NK-92 (cell line): ENCODE data around the gene KMT2E.

ENCODE experiments used
- DNase-seq: peaks from one replicate; lab custom pipeline; 2025; ENCODE audit not compliant: unreplicated experiment; lab: John Stamatoyannopoulos, UW

Gene KMT2E

GRCh38 chr7:105126436-105126975, 112.5 kb downstream of the KMT2E start:
- DNase-seq: no peak

DNA sequence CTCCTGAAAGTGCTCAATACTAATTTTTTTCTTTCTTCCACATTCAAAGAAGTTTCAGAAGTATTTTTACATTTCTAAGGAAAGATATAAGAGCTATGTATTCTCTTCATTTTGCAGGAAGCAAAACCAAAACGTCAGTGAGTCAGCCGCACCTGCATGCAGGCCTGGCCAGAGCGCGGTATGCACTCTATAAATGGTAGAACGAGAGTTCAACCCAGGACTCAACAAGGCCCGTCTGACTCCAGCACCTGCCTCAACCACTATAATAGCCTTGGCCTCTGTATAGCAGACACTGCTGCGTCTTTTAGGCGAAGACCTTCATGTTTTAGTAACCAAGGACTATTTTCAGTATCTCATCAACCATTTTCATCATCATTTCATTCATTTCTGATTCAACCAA, 113.2 kb downstream of the KMT2E start:
- DNase-seq: no peak

DNA sequence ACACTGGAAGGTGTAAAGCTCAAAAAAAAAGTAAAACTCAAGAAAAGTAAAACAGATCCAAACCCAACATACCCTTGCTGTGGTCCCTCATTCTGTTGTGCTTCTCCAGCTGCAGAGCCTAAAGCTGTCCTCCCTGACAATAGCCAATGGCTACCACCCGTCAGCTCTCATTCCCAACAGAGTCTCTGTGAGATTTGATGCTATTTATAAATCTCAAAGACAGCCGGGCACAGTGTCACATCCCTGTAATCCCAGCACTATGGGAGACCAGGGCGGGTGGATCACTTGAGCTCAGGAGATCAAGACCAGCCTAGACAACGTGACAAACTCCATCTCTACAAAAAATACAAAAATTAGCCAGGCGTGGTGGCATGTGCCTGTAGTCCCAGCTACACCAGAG, 116.0 kb downstream of the KMT2E start:
- DNase-seq: no peak

DNA sequence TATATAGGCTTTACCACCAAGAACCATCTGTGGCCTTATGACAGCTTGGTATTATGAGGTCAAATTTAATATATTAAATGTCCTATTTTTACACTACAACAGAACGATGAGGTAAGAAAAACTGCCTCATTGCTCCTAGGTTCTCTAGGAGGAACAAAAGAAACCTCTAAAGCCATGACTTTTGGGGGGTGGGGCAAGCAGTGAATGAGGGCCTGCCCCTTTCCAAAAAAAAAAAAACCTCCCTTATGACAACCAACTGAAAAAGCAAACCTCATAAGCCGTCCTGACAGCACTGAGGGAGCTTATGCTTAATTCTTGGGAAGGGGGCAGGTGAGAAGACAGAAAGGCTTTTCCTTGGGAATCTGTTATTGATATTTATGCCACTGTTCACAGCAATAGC, 116.6 kb downstream of the KMT2E start:
- no peak for DNase-seq

DNA sequence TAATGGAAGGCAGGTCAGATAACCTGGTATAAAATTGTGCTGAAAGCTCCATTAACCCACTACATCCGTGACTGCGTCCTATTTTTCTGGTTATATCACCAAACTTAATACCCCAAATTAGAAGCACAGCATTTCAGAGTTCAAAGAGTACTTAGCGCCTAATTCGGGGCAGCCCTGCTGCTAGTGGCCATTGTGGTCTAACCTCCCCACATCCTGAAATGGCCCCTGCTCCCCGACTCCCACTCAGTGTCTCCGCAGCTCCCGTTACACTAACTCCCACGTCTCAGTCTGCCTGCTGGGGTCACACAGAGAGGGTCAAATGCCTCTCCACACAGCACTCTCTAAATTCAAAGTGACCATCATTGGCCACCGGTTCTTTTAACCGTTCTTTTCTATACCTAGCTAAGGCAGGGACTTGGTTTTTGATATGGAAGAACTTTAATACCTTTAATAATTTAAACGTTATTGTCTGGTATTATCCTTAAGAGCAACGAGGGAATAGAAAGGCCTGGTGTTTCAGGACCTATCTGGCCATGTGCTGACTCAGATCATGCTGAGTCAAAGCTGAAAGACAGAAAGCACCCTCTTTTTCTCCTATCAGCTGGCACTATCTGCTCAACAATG, 117.1 kb downstream of the KMT2E start:
- DNase-seq: no peak

- DNase-seq: no peak
These were observed 117.9 kb downstream of the KMT2E start for GRCh38 chr7:105131890-105132289.

DNA sequence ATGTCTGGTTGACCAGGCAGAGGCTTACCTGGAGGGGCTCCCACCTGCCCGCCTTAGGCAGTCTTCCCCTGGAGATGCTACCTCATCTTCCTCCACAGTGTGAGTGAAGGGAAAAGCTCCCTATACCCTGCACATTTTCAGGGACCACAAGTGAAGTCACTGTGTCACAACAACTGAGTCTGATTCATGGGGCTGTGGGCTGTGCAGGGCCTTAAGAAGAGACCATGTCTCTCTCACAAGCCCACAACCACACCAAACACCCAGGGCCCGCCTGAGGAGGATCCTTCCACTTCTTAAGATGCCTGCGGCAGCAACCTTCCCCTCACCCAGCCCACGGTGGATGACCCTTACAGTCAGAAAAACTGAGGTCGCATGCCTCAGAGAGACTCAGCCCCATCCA, 118.3 kb downstream of the KMT2E start:
- no peak for DNase-seq

GRCh38 chr7:105132835-105133234, 118.8 kb downstream of the KMT2E start:
- no peak for DNase-seq

DNA sequence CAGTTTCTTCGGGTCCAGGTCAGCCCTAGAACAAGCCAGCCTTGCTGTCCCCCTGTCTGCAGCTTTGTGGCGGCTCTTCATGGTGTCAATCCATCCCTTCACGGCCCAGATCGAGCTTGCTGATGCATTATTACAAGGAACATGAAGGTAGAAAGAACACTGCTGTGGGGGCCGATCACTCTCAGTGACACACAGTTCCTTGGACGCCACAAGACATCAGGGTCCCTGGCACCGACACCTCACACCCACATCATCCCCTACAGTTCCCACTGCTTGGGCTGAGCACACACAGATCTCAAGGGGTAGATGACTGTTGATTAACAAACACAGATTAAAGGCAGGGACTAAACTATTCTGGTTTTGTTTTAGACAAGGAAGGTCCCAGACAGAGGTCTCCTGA, 119.4 kb downstream of the KMT2E start:
- no peak for DNase-seq

DNA sequence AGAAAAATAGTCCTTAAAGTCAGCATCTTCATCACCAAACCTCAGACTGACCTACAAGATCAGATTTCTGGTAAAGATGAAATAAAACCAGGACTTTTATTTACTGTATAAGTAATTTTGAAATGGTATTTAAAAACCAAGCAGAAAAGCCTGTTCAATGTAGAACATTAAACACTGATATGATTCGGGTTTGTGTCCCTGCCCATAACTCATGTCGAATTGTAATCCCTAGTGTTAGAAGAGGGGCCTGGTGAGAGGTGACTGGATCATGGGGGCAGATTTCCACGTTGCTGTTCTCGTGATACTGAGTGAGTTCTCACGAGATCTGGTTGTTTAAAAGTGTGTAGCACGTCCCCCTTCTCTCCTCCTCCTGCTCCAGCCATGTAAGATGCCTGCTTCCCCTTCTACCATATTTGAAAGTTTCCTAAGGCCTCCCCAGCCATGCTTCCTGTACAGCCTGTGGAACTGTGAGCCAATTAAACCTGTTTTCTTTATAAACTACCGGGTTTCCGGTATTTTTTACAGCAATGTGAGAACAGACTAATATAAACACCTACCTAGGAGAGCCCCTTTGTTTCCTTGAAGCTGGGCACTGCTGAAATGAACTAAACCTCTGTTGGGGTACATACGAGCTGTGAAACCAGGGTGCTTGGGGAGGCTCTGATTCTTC, 120.1 kb downstream of the KMT2E start:
- DNase-seq: no peak

DNA sequence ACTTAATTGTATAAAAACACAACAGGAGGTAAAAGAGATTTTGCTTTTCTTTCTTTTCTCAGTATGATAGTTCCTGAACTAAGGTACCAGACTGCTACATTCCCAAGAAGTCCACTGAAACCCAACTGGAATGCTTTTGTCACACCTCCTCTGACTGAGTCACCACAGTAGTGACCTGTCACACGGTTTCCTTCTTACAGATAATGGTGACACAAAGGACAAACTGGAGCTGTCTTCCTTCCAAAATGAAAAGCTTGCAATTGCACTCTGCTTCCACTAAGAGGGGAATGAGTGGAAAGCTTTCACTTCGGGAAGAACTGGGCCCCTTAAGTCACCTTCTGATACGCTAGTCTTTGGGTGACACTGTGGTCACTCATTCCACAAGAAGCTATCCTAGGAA, 122.2 kb downstream of the KMT2E start:
- DNase-seq: no peak

DNA sequence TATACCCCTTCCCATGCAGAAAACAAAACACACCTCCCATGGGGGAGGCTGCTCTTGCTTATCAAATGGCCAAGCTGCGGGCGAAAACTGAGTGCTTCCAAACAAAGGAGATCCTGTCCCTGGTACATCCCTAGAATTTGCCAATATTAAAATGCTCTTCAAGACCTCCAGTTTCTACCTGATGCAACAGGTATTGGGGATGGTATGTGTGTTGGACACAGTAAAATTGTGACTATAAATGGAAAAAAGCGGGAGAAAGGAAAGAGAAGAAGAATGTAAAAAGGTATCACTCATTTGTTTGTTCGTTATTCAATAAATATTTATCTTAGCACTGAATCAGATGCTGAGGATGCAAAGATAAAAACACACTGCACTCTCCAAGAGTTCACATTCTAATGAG, 123.9 kb downstream of the KMT2E start:
- DNase-seq: no peak

DNA sequence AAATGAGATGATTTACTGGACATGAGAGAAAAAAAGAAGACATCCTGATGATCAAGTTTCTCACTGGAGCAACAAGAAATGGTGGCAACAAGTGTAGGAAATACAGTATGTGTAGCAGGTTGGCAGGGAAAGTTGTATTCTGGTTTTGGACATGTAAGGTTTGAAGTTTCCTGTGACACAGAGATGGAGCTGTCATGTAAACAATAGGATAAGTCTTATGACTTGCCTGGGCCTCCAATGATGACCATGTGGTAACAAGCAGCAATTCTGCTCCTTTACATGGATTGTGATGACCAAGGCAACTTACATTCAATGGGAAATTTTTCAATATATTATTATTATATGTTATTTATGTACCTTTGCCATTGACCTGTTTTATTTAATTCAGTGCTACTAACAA, 125.4 kb downstream of the KMT2E start:
- no peak for DNase-seq

GRCh38 chr7:105141068-105141467, 127.1 kb downstream of the KMT2E start:
- no peak for DNase-seq

DNA sequence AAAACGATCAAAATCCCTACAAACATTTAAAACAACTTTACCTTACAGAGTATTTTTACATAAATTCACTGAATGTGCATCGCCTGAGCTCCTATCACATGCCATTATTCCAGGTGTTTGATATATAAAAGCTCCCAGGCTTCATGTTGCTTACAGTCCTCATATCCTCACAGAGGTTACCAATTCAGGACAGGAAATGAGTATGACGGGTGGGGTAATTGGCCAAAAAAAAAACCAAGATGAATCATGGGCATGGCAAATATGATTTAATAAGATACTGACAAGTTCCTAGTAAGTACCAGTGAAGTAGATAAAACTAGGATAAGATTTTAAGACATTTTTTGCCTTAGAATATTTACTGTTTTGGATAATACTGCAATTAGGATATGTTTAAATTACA, 135.8 kb downstream of the KMT2E start:
- DNase-seq: no peak

- DNase-seq: no peak
These were observed 137.1 kb downstream of the KMT2E start for GRCh38 chr7:105151152-105151551.

- no peak for DNase-seq
These were observed 139.5 kb downstream of the KMT2E start for GRCh38 chr7:105153531-105153930.

DNA sequence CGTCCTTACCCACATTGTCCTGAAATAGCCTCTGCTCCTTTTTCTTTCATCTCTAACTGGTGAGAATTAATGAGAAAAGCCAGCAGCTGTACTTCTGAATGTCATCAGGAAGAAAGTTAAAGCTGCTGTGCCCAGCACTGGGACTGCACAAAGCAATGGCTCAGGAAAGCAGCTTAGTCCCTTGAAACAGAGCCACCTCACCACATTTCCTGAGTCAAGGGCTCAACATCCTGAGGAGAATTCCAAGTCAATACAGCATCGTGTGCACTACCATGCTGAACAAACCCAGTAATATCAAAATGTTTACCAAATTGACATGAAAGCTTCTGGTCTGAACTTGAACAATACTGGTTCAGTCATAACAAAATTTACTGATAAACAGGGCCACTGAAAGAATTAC, 140.1 kb downstream of the KMT2E start:
- no peak for DNase-seq

- no peak for DNase-seq
These were observed 142.7 kb downstream of the KMT2E start for GRCh38 chr7:105156731-105157130.

DNA sequence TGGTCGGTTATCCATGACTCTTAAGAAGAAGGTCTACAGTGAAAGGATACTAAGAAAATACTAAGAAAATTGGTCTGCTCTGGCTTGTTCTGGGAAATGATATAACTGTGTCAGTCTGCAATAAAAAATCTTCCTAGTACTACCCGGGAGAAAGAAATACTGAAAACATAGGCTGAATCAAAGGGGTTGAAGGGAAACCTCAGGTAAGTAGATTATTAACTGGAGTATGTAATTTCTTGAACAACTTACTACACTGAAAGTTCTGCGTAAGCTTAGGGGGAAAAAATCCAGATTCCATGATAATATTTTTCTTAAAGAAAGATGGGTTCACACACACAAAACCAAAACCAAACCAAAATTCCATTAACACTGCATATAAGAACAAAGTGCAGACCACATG, 143.3 kb downstream of the KMT2E start:
- DNase-seq: no peak

DNA sequence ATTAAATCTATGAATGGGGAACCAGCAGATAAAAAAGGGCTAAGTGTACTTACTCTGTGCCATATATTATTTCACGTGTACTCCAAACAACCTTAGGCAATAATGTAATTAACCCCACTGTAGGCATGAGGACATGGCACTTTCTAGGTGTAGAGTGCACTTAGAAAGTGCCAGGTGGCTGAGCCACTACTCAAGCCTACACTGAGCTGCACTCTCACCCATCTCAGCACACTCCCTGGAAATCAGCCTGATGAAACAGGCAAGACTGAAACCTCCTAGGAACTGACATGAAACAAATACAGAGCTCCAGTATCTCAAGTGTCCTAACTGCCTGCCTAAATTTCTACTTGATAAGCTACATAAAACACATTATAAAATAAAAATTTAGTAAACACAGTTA, 147.4 kb downstream of the KMT2E start:
- no peak for DNase-seq
